GM19468 (cell line): ENCODE measurements around the gene TGM5.
"Not testable (repeated sequence)": the region's sequence is repeated elsewhere in the genome, so short reads cannot be mapped to it uniquely, and the experiment has no call there.

Experiments
- ATAC-seq: cut with Tn5 transposase; IDR thresholded peaks from one replicate; pipeline ENCODE4 v1.9.1; 2021; ENCODE audit warnings: mild to moderate bottlenecking, moderate library complexity, moderate number of reproducible peaks; ENCODE audit not compliant: unreplicated experiment; ENCODE audit errors: extremely low read depth

The TGM5 gene

DNA sequence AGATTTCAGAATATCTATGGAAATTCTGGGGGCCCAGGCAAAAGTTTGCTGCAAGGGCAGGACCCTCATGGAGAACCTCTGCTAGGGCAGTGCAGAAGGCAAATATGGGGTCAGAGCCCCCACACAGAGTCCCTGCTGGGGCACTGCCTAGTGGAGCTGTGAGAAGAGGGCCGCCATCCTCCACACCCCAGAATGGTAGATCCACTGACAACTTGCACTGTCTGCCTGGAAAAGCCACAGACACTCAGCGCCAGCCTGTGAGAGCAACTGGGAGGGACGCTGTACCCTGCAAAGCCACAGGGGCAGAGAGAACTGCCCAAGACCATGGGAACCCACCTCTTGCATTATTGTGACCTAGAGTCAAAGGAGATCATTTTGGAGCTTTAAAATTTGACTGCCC lies 67.7 kb downstream of the TGM5 start:
- ATAC-seq, result no peak

DNA sequence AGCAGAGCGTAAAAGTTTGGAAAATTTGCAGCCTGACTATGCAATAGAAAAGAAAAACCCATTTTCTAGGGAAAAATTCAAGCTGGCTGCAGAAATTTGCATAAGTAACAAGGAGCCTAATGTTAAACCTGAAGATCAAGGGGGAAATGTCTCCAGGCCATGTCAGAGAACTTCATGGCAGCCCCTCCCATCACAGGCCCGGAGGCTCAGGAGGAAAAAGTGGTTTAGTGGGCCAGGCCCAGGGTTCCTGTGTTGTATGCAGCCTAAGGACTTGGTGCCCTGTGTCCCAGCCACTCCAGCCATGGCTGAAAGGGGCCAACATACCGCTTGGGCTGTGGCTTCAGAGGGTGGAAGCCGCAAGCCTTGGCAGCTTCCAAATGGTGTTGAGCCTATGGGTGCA lies 68.2 kb downstream of the TGM5 start:
- ATAC-seq, result not testable (repeated sequence)

DNA sequence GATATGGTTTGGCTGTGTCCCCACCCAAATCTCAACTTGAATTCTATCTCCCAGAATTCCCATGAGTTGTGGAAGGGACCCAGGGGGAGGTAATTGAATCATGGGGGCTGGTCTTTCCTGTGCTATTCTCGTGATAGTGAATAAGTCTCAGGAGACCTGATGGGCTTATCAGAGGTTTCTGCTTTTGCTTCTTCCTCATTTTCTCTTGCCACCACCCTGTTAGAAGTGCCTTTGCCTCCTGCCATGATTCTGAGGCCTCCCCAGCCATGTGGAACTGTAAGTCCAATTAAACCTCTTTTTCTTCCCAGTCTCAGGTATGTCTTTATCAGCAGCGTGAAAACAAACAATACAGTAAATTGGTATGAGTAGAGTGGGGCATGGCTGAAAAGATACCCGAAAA lies 69.0 kb downstream of the TGM5 start:
- not testable (repeated sequence) for ATAC-seq

DNA sequence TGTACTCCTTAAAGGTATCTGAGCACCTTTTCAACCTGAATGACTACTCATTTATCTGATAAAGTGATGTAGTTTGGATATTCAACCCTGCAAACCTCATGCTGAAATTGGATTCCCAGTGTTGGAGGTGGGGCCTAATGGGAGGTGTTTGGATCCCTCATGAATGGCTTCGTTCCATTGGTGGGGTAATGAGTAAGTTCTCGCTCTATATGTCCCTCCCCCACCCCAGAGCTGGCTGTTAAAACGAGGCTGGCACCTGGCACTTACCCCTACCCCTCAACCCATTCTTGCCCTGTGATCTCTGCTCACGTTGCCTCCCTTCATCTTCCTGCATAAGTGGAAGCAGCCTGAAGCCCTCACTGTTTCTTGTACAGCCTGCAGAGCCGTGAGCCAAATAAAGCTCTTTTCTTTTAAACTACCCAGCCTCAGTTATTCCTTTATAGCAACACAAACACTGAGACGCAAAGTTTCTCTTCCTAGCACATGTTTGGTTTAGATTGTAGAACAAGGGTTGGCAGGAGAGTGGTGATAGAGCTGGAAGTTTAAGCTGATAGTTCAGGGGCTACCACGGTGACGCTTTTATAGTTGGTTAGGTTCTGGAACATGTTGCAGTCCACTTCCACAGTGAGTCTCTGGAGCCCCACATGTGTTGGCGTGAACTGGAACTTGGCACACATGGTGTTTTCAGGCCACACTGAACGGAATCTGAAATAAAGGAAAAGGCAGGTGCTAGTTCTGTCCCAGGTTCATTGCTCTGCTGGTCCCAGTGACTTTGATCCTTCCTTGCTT lies 69.8 kb downstream of the TGM5 start:
- no peak for ATAC-seq

DNA sequence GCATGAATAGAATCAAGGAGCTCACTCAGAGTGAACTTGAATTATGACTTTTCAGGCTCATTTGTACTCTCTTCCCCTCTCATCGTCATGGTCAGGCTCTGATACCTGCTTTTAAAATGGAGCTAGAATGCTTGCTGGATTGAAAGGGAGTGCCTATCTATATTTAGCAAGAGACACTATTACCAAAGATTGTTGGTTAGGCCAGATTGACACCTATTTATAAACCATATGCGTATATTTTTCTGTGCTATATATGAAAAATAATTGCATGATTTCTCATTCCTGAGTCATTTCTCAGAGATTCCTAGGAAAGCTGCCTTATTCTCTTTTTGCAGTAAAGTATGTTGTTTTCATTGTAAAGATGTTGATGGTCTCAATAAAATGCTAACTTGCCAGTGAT lies 71.9 kb downstream of the TGM5 start:
- no peak for ATAC-seq

DNA sequence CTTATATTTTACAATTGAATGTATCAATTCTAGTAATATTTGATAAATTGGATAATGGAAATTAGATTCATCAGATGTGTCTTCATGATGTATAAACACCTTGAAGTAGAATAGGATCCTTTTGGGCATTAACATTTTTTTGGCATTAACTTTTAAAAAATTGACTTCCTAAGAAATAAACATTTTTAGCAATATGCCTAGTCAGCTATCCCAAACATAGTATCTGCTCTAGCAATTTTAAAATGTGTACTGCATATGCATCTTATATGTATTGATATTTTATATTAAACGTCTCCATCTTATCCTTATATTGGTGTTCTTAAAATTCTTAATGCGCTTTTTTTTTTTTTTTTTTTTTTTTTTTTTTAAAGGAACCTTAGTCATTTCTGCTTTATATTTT lies 73.0 kb downstream of the TGM5 start:
- ATAC-seq, result no peak

DNA sequence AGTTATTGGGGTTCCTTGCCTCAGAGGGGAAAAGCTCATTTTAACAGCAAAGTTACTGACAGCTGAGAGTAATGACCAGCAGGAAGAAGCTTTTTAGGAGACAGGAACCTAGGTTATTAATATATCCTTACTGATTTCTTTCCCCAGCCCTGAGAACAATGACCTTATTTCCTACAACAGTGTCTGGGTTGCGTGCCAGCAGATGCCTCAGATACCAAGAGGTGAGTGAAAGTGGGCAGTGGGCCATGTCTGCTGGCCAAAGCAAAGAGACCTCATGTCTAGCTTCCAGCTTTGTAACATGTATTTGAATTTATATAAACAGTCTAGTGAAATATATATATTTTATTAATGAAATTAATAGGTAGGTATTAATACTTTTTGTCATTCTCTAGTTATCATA lies 76.5 kb downstream of the TGM5 start:
- no peak for ATAC-seq

DNA sequence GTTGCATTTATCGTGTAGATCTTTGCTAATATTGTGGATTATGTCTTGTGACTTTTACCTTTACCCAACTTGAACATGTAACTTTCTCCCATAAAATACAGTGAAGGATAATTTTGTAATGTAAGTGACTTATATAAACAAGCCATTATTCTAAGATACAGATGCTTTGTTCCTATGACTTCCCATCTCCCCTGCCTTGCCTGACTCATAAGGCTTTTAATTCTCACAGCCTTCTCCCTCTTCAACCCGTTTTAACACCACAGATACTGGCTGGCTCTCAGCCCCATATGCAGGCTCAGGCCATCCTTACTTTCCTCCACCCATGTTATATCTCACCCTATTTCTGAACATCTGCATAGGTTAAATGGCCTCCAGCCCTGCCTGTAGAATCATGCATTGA lies 77.4 kb downstream of the TGM5 start:
- ATAC-seq, result no peak

DNA sequence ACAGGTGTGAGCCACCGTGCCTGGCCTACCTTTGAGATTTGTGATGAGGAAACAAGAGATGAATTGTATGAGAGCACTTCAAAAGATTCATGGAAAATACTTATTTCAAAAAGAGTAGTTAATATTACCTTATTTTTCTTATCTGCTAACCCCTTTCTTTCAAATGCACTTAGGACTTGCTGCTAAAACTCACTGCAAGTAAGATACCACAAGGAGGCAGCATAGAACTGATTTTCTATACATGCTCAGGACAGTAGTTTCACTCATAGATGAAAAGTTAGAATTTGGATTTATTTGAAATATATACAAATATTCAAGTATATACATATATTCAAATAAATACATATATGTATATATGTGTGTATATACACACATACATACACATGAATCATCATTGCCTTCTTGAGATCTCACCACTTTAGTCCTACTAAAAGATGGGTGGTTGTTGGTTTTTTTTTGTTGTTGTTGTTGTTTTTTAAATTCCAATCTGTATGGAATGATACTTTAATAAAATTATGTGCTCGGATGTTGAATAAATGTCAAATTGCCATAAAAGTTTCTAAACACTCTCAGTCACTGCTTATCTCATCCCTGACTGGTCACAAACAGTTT lies 79.1 kb downstream of the TGM5 start:
- ATAC-seq, result no peak

DNA sequence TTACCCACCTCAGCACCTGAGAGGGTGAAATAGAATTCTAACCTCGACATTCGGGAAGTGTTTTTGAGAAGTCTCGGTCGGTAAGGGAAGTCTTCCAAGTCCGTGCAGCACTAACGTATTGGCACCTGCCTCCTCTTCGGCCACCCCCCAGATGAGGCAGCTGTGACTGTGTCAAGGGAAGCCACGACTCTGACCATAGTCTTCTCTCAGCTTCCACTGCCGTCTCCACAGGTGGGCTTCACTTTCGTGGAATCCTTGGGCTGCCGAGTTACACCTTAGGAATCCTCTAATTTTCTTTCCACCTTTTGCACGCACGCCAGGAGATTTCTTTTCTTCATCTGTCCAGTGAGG lies 80.8 kb downstream of the TGM5 start:
- ATAC-seq, result no peak

DNA sequence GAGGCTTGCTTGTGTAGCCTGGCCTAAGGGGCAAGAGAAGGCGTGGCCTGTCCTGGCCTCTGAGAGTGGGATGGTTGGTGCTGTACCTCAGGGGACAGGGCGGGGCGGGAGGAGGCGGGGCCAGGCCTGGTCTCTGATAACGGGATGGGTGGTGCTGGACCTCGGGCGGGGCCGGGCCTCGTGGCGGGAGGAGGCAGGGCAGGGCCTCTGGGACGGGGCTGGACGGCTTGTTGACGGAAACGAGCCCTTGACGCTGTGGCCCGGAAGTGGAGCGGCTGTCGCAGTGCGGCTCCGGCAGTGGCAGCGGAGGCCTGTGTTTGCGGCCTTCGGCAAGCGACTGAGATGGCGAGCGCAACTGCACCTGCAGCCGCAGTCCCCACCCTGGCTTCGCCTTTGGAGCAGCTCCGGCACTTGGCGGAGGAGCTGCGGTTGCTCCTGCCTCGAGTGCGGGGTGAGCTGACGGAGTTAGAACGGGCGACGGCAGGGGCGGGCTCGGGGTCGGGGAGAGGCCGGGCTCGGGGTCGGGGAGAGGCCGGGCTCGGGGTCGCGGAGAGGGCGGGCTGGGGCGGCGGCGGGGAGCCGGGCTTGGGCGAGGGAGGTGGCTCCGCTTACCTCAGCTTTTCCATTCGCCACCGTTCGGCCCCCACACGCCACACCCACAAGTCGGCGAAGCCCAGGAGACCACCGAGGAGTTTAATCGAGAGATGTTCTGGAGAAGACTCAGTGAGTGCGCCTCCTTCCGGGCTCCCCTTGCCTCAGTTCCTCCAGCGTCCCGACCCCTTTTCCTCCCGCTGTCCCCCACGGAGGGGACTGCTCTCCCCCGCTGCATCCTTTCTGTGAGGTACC lies 81.3 kb downstream of the TGM5 start, which contains the start of gene CCNDBP1:
Gene CCNDBP1 (plus strand): TSS at position 247 of the 846 bp plus-strand sequence. CDS start 96 bp downstream, at position 343.
- peak; percentile 73 for ATAC-seq

DNA sequence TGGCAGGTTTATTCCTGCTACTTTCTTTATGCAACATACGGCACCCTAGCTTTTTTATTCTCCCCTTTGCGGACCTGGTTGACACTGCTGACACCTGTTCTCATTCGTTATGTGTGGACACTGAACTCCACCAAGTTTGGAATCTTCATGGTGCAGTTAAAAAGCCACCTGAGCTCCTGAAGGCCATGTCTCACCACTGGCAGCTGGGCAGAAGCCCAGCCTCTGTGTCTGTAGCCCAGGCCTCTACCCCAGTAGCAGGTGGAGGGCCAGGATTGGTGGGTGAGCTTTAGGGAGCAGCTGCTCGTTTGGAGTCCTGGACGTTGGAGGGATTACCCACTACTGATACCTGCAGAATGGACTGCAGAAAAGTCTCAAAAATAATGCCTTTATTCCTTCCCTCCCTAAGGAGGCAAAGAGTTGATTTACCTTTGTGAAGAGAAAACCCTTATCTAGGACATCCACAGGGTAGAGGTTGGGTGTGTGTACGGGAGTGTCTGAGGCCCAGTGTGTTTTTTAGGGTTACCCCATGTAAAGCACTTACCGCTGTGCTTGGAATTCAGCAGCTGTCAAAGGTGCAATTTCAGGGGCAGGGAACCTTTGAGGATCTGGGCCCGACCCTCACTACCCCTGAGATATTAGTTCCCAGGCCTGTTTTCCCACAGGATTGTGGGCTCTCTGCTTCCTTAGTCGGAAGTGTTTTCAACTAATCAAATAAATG lies 82.2 kb downstream of the TGM5 start:
- no peak for ATAC-seq

DNA sequence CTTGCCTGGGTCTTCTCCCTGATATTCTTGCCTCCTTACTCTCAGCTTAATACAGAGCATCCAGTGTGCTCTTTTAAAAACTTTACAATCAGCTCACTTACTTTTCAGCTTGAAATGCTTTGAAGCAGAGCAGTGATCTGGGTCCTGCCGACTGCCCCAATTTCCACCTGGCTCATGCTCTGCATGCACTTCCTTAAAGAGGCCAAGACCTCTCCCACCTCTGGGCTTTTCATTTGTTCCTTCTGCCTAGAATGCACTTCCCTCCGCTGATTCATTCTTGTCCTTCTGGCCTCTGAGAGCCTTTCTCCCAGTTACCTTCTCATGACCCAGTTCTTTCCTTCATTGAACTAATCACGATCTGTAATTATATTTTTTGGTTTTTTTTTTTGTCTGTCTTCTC lies 83.5 kb downstream of the TGM5 start:
- no peak for ATAC-seq
